C4-2B (cell line): Measurements from ENCODE around the gene MAMSTR.

Experiments used
- CTCF ChIP-seq: fragments of 450-650 bp; conservative IDR thresholded peaks from 2 replicates; pipeline ENCODE4 v1.5.1; 2017; ENCODE audit warnings: mild to moderate bottlenecking
- ZFX ChIP-seq: fragments of 450-650 bp; IDR thresholded peaks from 2 replicates; pipeline ENCODE4 v1.6.1; 2017

- TF ChIP-seq CTCF (no peak), ZFX (no peak)
These were observed 11.9 kb upstream of the MAMSTR start for GRCh38 chr19:48731452-48731851.
